WTC11 (cell line): ENCODE measurements around the gene MAGEB6B. TPM values are rescaled to one million over a fixed set of nuclear protein-coding genes. Genes with fewer than 3 reads are reported as not detected.

Source experiments
- ATAC-seq: fragments of 200-7000 bp; cut with Tn5 transposase; 2 replicates; pipeline ENCODE4 v1.10.0; 2021; ENCODE audit warnings: mild to moderate bottlenecking, moderate library complexity
- CTCF ChIA-PET: fragments of 300-600 bp; sonication (Branson Sonifier 250); formaldehyde crosslinking; loops from one replicate; lab custom pipeline; 2021; ENCODE audit warnings: antibody characterized with exemption; lab: Charles Lee
- POLR2A ChIA-PET: fragments of 350-600 bp; sonication (Branson Sonifier 250); formaldehyde crosslinking; loops from one replicate; lab custom pipeline; 2021; ENCODE audit warnings: antibody characterized with exemption; lab: Charles Lee
- DNase-seq: peaks from one replicate; pipeline ENCODE4 v3.0.0; 2021; ENCODE audit warnings: low spot score
- H3K27ac Mint-ChIP-seq: 2 replicates; pipeline ENCODE4 v1.8.0; 2021; ENCODE audit warnings: mixed read lengths
- H3K27me3 Mint-ChIP-seq: 2 replicates; pipeline ENCODE4 v1.8.0; 2021; ENCODE audit warnings: low read depth, mild to moderate bottlenecking, moderate library complexity, mixed read lengths
- H3K36me3 Mint-ChIP-seq: 2 replicates; pipeline ENCODE4 v1.8.0; 2021; ENCODE audit warnings: mixed read lengths
- H3K4me1 Mint-ChIP-seq: 2 replicates; pipeline ENCODE4 v1.8.0; 2022; ENCODE audit warnings: mixed read lengths
- H3K4me3 Mint-ChIP-seq: 2 replicates; pipeline ENCODE4 v1.8.0; 2021; ENCODE audit warnings: mild to moderate bottlenecking, moderate library complexity, mixed read lengths
- H3K9me3 Mint-ChIP-seq: 2 replicates; pipeline ENCODE4 v1.8.0; 2021; ENCODE audit warnings: mixed read lengths
- ATF6 ChIP-seq: sonication (generic); formaldehyde crosslinking; IDR thresholded peaks from 2 replicates; pipeline ENCODE4 v1.8.1; 2023; ENCODE audit warnings: mild to moderate bottlenecking, missing genetic modification reagents
- CBFB ChIP-seq: sonication (generic); formaldehyde crosslinking; IDR thresholded peaks from 2 replicates; pipeline ENCODE4 v1.8.1; 2022; ENCODE audit warnings: mild to moderate bottlenecking, low read depth, missing genetic modification reagents
- CREB1 ChIP-seq: sonication (generic); formaldehyde crosslinking; IDR thresholded peaks from 2 replicates; pipeline ENCODE4 v1.8.0; 2023; ENCODE audit warnings: mild to moderate bottlenecking, missing genetic modification reagents
- ESRRA ChIP-seq: sonication (generic); formaldehyde crosslinking; IDR thresholded peaks from 2 replicates; pipeline ENCODE4 v1.8.1; 2022; ENCODE audit warnings: mild to moderate bottlenecking, missing genetic modification reagents, borderline replicate concordance
- FOXP1 ChIP-seq: sonication (generic); formaldehyde crosslinking; IDR thresholded peaks from 2 replicates; pipeline ENCODE4 v1.8.0; 2022; ENCODE audit warnings: missing genetic modification reagents, mild to moderate bottlenecking, moderate library complexity, borderline replicate concordance
- HMGA2 ChIP-seq: fragments of 250-450 bp; sonication (Bioruptor Pico); IDR thresholded peaks from 2 replicates; pipeline ENCODE4 v1.4.0; 2021; ENCODE audit warnings: mild to moderate bottlenecking, moderate library complexity
- IRF2 ChIP-seq: sonication (generic); formaldehyde crosslinking; IDR thresholded peaks from 2 replicates; pipeline ENCODE4 v1.8.0; 2022; ENCODE audit warnings: low read depth, missing genetic modification reagents, borderline replicate concordance
- MYBL2 ChIP-seq: sonication (generic); formaldehyde crosslinking; IDR thresholded peaks from 2 replicates; pipeline ENCODE4 v1.8.1; 2023; ENCODE audit warnings: mild to moderate bottlenecking, moderate library complexity, missing genetic modification reagents
- NR2C2 ChIP-seq: sonication (generic); formaldehyde crosslinking; IDR thresholded peaks from 2 replicates; pipeline ENCODE4 v1.8.0; 2022; ENCODE audit warnings: mild to moderate bottlenecking, missing genetic modification reagents
- SOX15 ChIP-seq: fragments of 250-450 bp; sonication (Bioruptor Pico); IDR thresholded peaks from 2 replicates; pipeline ENCODE4 v1.9.0; 2021; ENCODE audit warnings: mild to moderate bottlenecking
- SP1 ChIP-seq: sonication (generic); formaldehyde crosslinking; conservative IDR thresholded peaks from 2 replicates; pipeline ENCODE4 v1.8.1; 2022; ENCODE audit warnings: missing genetic modification reagents
- STAT6 ChIP-seq: sonication (generic); formaldehyde crosslinking; conservative IDR thresholded peaks from 2 replicates; pipeline ENCODE4 v1.8.1; 2023; ENCODE audit warnings: mild to moderate bottlenecking, low read depth, missing genetic modification reagents, moderate library complexity
- TCF7 ChIP-seq: sonication (generic); formaldehyde crosslinking; IDR thresholded peaks from 2 replicates; pipeline ENCODE4 v1.8.0; 2022; ENCODE audit warnings: mild to moderate bottlenecking, low read depth, missing genetic modification reagents, moderate library complexity
- TEAD4 ChIP-seq: sonication (generic); formaldehyde crosslinking; IDR thresholded peaks from 2 replicates; pipeline ENCODE4 v1.8.0; 2022; ENCODE audit warnings: mild to moderate bottlenecking, missing genetic modification reagents
- ZMAT4 ChIP-seq: fragments of 250-450 bp; sonication (Bioruptor Pico); IDR thresholded peaks from 2 replicates; pipeline ENCODE4 v1.9.0; 2021; ENCODE audit warnings: mild to moderate bottlenecking
- ZNF263 ChIP-seq: sonication (generic); formaldehyde crosslinking; IDR thresholded peaks from 2 replicates; pipeline ENCODE4 v1.8.1; 2022; ENCODE audit warnings: low read depth, mild to moderate bottlenecking, moderate library complexity, missing genetic modification reagents
- ZNF425 ChIP-seq: fragments of 250-450 bp; sonication (Bioruptor Pico); conservative IDR thresholded peaks from 2 replicates; pipeline ENCODE4 v1.9.0; 2021; ENCODE audit warnings: mild to moderate bottlenecking
- ZNF512 ChIP-seq: sonication (generic); formaldehyde crosslinking; IDR thresholded peaks from 2 replicates; pipeline ENCODE4 v1.8.1; 2022; ENCODE audit warnings: missing genetic modification reagents, borderline replicate concordance
- ZNF671 ChIP-seq: fragments of 250-450 bp; sonication (Bioruptor Pico); IDR thresholded peaks from 2 replicates; pipeline ENCODE4 v1.8.0; 2021; ENCODE audit warnings: mild to moderate bottlenecking
- total RNA-seq: library from RNA; stranded (reverse); gene quantifications from 3 replicates; pipeline ENCODE4 v1.2.3, GENCODE V29; 2021
- TF ChIP-seq, protein P1 (sequence below): sonication (generic); formaldehyde crosslinking; IDR thresholded peaks from 2 replicates; pipeline ENCODE4 v1.8.1; 2023; ENCODE audit warnings: mild to moderate bottlenecking, moderate library complexity, missing genetic modification reagents

The MAGEB6B gene
- total RNA-seq, 1 experiment from 2014 or later: not detected

DNA sequence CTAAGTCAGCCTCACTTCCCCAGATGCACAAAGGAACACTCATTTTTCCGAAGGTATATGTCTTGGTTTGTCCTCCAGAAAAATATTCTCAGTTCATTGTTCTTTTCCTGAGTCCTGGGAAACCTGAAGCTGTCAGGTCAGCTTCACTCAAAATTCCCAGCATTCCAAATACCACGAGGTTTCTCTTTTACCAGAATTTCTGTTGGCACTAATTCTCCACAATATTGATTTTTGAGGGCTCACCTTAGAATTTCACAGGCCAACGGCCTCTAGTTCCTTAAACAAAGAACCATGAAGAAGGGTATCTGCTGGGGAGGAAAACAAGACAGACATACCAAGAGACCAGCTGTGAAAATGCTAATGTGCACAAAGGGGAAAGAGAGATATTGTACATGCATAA, 47.6 kb downstream of the MAGEB6B start:
- no peak overlapping the region for H3K27ac Mint-ChIP-seq
- CTCF ChIA-PET: no interaction called here

More for the DNA sequence above, 47.6 kb downstream of the MAGEB6B start:
- DNase-seq (no peak), ATAC-seq (no peak)
- Mint-ChIP-seq H3K4me1 (no peaks in the 10 kb centered on the region), H3K36me3 (no peaks in the 10 kb centered on the region), H3K4me3 (no peak overlapping the region), H3K27me3 (no peaks in the 10 kb centered on the region; the same call in 1 of the 2 replicates), H3K9me3 (peaks cover 4% of the 10 kb centered on the region; the same call in 1 of the 2 replicates)
- TF ChIP-seq ATF6 (CRISPR knock-in tag): no peak
- no peak for TF ChIP-seq SP1 (CRISPR knock-in tag)
- no peak for TF ChIP-seq FOXP1 (CRISPR knock-in tag)
- TF ChIP-seq TEAD4 (CRISPR knock-in tag): no peak
- no peak for TF ChIP-seq CBFB
- no peak for TF ChIP-seq IRF2 (CRISPR knock-in tag)
- no peak for TF ChIP-seq ZNF671 (CRISPR knock-in tag)
- TF ChIP-seq ZNF425 (CRISPR knock-in tag): no peak
- TF ChIP-seq NR2C2 (CRISPR knock-in tag): no peak
- TF ChIP-seq CREB1 (CRISPR knock-in tag): no peak
- no peak for TF ChIP-seq ZNF512 (CRISPR knock-in tag)
- TF ChIP-seq ZNF263 (CRISPR knock-in tag): no peak
- TF ChIP-seq MYBL2 (CRISPR knock-in tag): no peak
- TF ChIP-seq SOX15 (CRISPR knock-in tag): no peak
- TF ChIP-seq TCF7 (CRISPR knock-in tag): no peak
- TF ChIP-seq ESRRA (CRISPR knock-in tag): no peak
- TF ChIP-seq, protein P1, sequence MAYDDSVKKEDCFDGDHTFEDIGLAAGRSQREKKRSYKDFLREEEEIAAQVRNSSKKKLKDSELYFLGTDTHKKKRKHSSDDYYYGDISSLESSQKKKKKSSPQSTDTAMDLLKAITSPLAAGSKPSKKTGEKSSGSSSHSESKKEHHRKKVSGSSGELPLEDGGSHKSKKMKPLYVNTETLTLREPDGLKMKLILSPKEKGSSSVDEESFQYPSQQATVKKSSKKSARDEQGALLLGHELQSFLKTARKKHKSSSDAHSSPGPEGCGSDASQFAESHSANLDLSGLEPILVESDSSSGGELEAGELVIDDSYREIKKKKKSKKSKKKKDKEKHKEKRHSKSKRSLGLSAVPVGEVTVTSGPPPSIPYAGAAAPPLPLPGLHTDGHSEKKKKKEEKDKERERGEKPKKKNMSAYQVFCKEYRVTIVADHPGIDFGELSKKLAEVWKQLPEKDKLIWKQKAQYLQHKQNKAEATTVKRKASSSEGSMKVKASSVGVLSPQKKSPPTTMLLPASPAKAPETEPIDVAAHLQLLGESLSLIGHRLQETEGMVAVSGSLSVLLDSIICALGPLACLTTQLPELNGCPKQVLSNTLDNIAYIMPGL: no peak
- no peak for TF ChIP-seq HMGA2 (CRISPR knock-in tag)
- no peak for TF ChIP-seq STAT6 (CRISPR knock-in tag)
- no peak for TF ChIP-seq ZMAT4
- POLR2A ChIA-PET: no interaction called here

Other genes with a start within 250 kb of the MAGEB6B start
- not detected in 3 replicates for gene MAGEB18, start 22.3 kb upstream of the MAGEB6B start, total RNA-seq
- gene MAGEB6, start 31.8 kb downstream of the MAGEB6B start, total RNA-seq: not detected in 3 replicates
- not detected in 3 replicates for gene MAGEB5, start 55.6 kb downstream of the MAGEB6B start, total RNA-seq